Measurements from ENCODE around the gene KLHL5.
"Not testable (repeated sequence)": the region's sequence is repeated elsewhere in the genome, so short reads cannot be mapped to it uniquely, and the experiment has no call there.

The KLHL5 gene

DNA sequence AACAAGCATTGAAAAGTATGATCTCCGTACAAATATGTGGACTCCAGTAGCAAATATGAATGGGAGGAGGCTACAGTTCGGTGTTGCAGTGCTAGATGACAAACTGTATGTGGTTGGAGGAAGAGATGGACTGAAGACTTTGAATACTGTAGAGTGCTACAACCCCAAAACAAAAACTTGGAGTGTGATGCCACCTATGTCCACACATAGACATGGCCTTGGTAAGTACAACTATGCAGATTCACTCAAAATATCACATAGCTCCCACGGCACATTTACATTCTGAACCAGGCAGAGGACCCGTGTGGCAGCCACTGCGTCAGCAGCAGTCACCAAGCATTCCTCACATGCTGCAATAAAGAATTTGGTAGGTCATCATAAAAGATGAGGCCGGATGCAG, 41.3 kb downstream of the KLHL5 start:
- DNase-seq (ENCODE audit: low spot score): no peak

- DNase-seq (ENCODE audit: low spot score): no peak
These were observed 42.2 kb downstream of the KLHL5 start for GRCh38 chr4:39104255-39104654.

DNA sequence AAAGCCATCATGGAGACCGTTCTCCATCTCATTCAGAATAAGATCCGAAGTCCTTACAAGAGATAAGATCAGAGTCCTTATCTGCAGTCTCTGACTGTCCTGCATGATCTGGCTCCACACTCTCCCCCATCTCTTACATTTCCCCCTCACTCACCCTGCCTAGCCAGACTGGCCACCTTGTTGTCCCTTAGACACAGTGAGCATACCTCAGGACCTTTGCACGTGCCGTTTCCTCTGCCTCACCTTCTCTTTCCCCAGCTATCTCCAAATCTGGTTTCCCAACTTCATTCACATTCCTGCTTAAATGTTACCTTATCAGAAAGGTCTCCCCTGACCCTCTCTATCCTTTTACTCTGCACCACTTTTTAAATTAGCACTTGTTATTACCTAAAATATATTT, 44.0 kb downstream of the KLHL5 start:
- no peak for DNase-seq (ENCODE audit: low spot score)

DNA sequence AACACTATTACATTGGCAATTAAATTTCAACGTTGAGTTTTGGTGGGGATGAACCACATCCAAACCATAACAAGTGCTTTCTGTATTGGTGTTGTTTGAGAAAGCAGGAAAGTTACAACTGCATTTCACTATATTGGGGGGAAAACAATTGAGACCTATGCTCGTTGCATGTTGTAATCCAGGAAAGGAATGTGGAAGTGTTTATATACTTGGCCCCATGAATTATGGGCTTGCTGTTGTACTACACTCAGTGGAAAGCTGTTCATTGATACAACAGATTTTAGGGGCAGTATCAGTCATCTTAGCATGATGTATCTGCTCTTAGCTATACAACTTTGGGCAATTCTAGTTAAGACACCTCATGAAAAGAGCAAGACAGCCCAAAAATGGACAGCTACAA, 52.4 kb downstream of the KLHL5 start:
- no peak for DNase-seq (ENCODE audit: low spot score)

GRCh38 chr4:39118034-39118658, 56.1 kb downstream of the KLHL5 start:
- no peak for DNase-seq (ENCODE audit: low spot score)

GRCh38 chr4:39120418-39120817, 58.4 kb downstream of the KLHL5 start:
- no peak for DNase-seq (ENCODE audit: low spot score)

- no peak for DNase-seq (ENCODE audit: low spot score)
These were observed 63.0 kb downstream of the KLHL5 start for GRCh38 chr4:39124885-39125599.

- no peak for DNase-seq (ENCODE audit: low spot score)
These were observed 63.6 kb downstream of the KLHL5 start for GRCh38 chr4:39125600-39125985.

DNA sequence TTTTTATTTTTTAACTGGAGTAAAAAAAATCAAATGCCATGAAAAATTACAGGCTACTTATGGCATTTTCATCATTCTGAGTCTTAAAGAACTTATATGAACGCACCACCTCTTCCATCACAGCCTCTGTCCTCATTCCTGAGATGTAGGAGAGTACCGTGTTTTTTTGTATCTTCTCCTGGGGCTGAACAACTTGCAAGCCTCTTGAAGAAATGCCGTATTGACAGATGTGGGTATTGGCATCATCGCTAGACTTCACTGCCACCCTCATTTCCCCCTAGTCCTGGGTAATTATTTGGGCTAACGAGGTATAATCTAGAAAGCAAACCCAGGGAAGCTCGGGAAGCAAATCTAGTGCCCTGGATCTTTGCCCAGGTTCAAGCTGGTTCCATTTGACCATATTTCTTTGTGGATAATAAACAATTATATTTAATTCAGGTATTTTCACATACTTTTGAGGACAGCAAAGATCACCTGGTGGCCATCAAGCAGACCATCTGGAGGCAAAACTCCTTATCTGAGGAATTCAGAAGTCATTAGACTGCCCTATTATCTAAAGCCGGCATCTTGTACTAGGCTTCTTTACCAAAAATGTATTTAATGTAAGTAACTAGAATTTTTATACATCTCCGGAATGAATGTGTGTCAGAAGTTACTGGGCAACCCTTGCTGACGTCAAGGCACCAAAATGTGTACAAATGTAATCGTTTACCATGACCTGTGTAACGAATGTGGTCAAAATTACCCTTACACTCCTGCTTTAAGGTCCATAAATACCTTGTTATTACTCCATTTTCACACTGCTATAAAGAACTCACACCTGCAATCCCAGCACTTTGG, 64.4 kb downstream of the KLHL5 start:
- no peak for DNase-seq (ENCODE audit: low spot score)

DNA sequence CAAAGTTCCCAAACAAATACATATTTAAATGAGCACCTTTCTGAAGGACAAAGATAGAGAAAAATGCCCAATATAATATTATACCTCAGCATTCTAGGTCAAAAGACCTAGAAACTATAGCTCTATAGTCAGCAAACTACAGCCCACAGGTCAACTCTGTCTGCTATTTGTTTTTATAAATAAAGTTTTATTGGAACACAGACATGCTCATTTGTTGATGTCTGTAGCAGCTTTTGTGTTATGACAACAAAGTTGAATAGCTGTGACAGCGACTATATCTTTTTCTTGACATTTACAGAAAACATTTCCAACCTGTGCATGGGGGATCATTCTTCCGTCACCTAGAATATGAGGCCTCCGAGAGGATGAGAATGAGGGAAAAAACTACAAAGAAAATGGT, 71.6 kb downstream of the KLHL5 start:
- DNase-seq (ENCODE audit: low spot score): no peak

DNA sequence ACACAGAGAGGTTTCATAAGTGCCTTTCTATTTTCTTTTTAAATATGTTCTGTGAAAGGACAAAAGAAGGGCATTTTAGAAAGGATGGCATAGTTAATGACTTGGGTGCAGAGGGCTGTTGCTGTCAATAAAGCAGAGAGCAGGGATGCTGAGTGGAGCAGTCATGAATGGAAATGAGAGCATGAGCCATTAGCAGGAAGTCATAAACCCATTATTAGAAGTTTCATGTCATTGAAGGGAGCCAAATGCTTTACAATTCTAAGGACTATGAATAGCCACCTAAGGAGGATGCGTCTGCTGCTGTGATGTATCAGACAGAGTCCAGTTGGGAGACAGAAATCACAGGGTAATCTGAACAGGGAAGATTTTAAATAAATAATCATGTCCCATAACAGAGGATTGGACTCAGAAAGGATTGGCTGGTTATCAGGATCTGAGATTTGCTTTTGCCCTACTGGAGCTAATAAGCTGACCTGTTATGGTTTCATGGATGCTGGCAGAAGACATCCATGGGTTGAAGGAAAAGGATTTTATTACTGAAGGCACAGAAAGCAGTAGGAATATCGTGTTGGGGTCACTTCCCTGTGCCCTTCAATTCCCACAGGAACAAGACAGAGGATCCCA, 72.8 kb downstream of the KLHL5 start:
- DNase-seq (ENCODE audit: low spot score): peak; percentile 36

GRCh38 chr4:39138227-39138626, 76.2 kb downstream of the KLHL5 start:
- DNase-seq (ENCODE audit: low spot score): not testable (repeated sequence)

DNA sequence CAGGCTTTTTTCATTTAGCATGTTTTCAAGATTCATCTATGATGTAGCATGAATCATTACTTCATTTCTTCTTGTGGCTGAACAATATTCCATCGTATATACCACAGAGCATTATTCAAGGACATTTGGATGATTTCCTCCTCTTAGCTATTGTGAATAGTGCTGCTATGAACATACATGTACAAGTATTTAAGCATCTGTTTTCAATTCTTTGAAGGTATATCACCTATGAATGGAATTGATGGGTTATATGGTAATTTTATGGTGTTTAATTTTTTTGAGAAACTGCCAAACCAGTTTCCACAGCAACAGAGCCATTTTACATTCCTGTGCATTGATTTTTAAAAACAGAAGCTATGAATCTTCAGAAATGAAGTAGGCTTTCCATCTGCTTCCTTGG, 84.2 kb downstream of the KLHL5 start:
- no peak for DNase-seq (ENCODE audit: low spot score)

GRCh38 chr4:39154009-39154408, 92.0 kb downstream of the KLHL5 start:
- DNase-seq (ENCODE audit: low spot score): no peak

DNA sequence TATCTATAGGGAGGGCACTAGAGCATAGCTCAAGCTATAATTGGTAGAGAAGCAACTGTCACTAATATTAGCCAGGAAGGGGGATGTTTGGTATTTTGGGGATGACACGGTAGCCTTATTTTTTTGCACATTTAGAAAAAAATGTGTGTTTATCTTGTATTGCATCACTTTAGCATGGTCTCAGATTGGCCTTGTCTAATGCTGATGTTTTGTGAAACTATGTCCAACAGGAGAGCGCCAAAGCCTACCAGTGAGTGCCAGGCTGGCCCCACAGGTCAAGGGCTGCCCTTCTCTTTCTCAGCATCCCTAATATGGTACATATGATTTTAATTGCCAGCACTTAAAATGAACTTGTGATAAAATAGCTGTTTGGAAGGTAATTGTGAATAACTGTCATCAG, 95.5 kb downstream of the KLHL5 start:
- no peak for DNase-seq (ENCODE audit: low spot score)

GRCh38 chr4:39166177-39166576, 104.1 kb downstream of the KLHL5 start:
- DNase-seq (ENCODE audit: low spot score): no peak

DNA sequence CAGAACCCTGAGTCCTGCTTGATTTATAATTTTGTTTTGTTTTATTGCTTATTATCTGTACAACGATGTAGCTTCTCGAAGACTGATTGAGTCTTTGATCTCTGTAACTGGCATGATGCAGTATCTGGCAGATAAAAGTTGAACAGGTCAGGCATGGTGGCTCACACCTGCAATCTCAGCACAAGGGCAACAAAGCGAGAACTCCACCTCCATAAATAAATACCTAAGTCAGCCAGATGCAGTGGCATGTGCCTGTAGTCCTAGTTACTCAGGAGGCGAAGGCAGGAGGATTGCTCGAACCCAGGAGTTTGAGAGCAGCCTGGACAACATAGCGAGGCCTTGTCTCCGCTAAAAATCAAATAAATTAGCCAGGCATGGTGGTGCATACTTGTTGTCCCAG, 104.6 kb downstream of the KLHL5 start:
- no peak for DNase-seq (ENCODE audit: low spot score)

- no peak for DNase-seq (ENCODE audit: low spot score)
These were observed 107.4 kb downstream of the KLHL5 start for GRCh38 chr4:39169426-39169825.

GRCh38 chr4:39170301-39170700, 108.3 kb downstream of the KLHL5 start:
- no peak for DNase-seq (ENCODE audit: low spot score)
